K562 (cell line): ENCODE measurements around the gene UBE2B. TPM values are rescaled to one million over a fixed set of nuclear protein-coding genes. Genes with fewer than 3 reads are reported as not detected.

Experiments used
- FOXA1 ChIP-seq: fragments of 450-650 bp; IDR thresholded peaks from 2 replicates; pipeline ENCODE4 v1.6.1; 2016; ENCODE audit warnings: mild to moderate bottlenecking, borderline replicate concordance
- GTF2F1 ChIP-seq: IDR thresholded peaks from 2 replicates; pipeline ENCODE4 v1.6.1; 2011; ENCODE audit warnings: low read depth, low read length, improper control_type of control experiment
- HMGN3 ChIP-seq: IDR thresholded peaks from 2 replicates; pipeline ENCODE4 v1.6.1; 2011; ENCODE audit warnings: borderline replicate concordance, low read depth, mild to moderate bottlenecking, mixed read lengths, low read length; ENCODE audit not compliant: insufficient read length; ENCODE audit errors: extremely low read depth
- HOXB6 ChIP-seq: fragments of 250-450 bp; sonication (Bioruptor Pico); IDR thresholded peaks from 2 replicates; pipeline ENCODE4 v1.5.1; 2022; ENCODE audit warnings: mild to moderate bottlenecking, borderline replicate concordance
- RNF219 ChIP-seq: fragments of 250-450 bp; sonication (Bioruptor Pico); IDR thresholded peaks from 2 replicates; pipeline ENCODE4 v1.5.0; 2022; ENCODE audit warnings: mild to moderate bottlenecking
- SIN3A ChIP-seq, 2 experiments: fragments of 150-350 bp in 1 of 2; IDR thresholded peaks; 2 replicates each; pipeline ENCODE4 v1.6.1; 2011 to 2016; ENCODE audit warnings: borderline replicate concordance in 2 of 2, low read depth in 2 of 2, low read length in 2 of 2, mild to moderate bottlenecking in 2 of 2, moderate library complexity in 2 of 2; ENCODE audit not compliant: control insufficient read depth in 1 of 2
- TEAD4 ChIP-seq, 2 experiments: sonication (generic) in 1 of 2; formaldehyde crosslinking in 1 of 2; IDR thresholded peaks; 2 replicates each; pipeline versions ENCODE4 v1.6.1 to v1.8.0; 2012 to 2022; ENCODE audit warnings: borderline replicate concordance in 1 of 2, inconsistent platforms in 1 of 2, low read length in 1 of 2, mild to moderate bottlenecking in 1 of 2, missing genetic modification reagents in 1 of 2
- USF1 ChIP-seq: sonication (generic); formaldehyde crosslinking; IDR thresholded peaks from 2 replicates; pipeline ENCODE4 v1.9.0; 2022; ENCODE audit warnings: mild to moderate bottlenecking, missing genetic modification reagents
- ZBTB17 ChIP-seq: fragments of 450-650 bp; formaldehyde crosslinking; IDR thresholded peaks from 2 replicates; pipeline ENCODE4 v1.4.0; 2020; ENCODE audit warnings: mild to moderate bottlenecking
- ZNF695 ChIP-seq: fragments of 450-650 bp; formaldehyde crosslinking; IDR thresholded peaks from 2 replicates; pipeline ENCODE4 v1.4.0; 2020; ENCODE audit warnings: mild to moderate bottlenecking, moderate library complexity
- polyA plus RNA-seq, 8 experiments: library from polyadenylated mRNA; depleted of rRNA in 4 of 8; stranded (reverse) in 5 of 8; unstranded in 3 of 8; fragments of >200 nt; fragmentation: Nextera tagmentation in 2 of 8; fragmentation: Illumina TruSeq in 1 of 8; extraction: Ambion mirVana in 2 of 8; extraction: Trizol in 1 of 8; gene quantifications; 2 replicates each; pipeline versions ENCODE4 v1.2.1 to v1.2.3, GENCODE V29; 2011 to 2014; ENCODE audit warnings: inconsistent platforms in 1 of 8, missing spikeins in 1 of 8
- total RNA-seq, 7 experiments: library from RNA; depleted of rRNA in 6 of 7; stranded (reverse); fragments of >200 nt in 6 of 7; fragmentation: Illumina TruSeq in 2 of 7; extraction: Trizol in 2 of 7; gene quantifications; 2 replicates each; pipeline versions ENCODE4 v1.2.1 to v1.2.3, GENCODE V29; 2011 to 2021; ENCODE audit warnings: low replicate concordance in 1 of 7
- TF ChIP-seq, protein P1 (sequence below), 2 experiments: fragments of 450-650 bp in 1 of 2; sonication (generic) in 1 of 2; formaldehyde crosslinking in 1 of 2; IDR thresholded peaks; 2 replicates each; pipeline versions ENCODE4 v1.7.1 to v1.9.0; 2016 to 2022; ENCODE audit warnings: inconsistent platforms in 1 of 2, mild to moderate bottlenecking in 1 of 2, missing genetic modification reagents in 1 of 2

The UBE2B gene
- total and polyA plus RNA-seq, 9 of the 15 experiments (the other 6 are each of a cell fraction or from before 2014, with no cell fraction given) = 13.1 to 198 (median 75.5) TPM

DNA sequence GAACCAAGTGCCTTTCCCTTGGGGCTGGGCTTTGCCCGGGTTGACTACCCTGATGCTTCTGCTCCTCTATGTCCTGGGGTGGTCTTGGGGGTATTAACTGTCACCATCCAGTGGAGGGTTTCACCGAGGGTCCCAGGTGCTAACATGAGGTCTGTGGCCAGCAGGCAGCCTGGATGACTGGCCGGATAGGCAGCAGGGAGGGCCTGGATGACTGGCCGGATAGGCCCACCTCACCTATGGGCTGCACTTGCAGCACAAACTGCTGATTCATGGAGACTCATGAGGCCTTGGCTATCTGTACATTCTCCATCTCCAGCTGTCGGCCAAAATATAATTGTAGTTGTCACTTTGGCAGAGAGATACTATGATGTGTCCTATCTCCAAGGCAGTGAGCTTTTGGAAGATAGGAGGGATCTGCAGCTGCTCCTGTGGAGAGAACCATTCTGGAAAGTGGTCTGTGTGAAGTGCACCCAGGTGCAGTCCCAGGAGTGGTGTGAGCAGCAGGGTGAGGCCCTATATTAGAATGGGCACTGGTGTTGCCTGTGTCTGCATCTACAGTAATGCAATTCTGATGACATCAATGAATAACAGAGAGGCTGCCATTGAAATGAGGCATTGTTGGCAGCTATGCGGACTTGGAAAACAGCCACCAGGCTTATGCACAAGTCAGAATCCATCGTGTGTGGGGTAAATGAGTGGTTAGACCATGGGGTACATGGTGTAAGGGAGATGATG lies 66.6 kb downstream of the UBE2B start (continued):
- TF ChIP-seq SIN3A (IDR thresholded peaks at IDR 0.05; ENCODE audit: borderline replicate concordance in 2 of 2, control insufficient read depth in 1 of 2, low read depth in 2 of 2, low read length in 2 of 2) (0 out of 4 replicates have a peak, but pooled peaks of 1 of the 2 experiments have one; percentile 42), ZNF695 (CRISPR knock-in tag) (peak; percentile 56; the same call in 1 of the 2 replicates), ZBTB17 (CRISPR knock-in tag) (0 out of 2 replicates have a peak, but pooled peaks have one; percentile 44), FOXA1 (no peak), RNF219 (no peak), HMGN3 (no peak), GTF2F1 (no peak), HOXB6 (no peak), TEAD4 (IDR thresholded peaks at IDR 0.05; ENCODE audit: low read length) (peak; percentile 96), TEAD4 (CRISPR knock-in tag; IDR thresholded peaks at IDR 0.05; ENCODE audit: borderline replicate concordance) (no peak), USF1 (CRISPR knock-in tag) (no peak)
- TF ChIP-seq, protein P1, sequence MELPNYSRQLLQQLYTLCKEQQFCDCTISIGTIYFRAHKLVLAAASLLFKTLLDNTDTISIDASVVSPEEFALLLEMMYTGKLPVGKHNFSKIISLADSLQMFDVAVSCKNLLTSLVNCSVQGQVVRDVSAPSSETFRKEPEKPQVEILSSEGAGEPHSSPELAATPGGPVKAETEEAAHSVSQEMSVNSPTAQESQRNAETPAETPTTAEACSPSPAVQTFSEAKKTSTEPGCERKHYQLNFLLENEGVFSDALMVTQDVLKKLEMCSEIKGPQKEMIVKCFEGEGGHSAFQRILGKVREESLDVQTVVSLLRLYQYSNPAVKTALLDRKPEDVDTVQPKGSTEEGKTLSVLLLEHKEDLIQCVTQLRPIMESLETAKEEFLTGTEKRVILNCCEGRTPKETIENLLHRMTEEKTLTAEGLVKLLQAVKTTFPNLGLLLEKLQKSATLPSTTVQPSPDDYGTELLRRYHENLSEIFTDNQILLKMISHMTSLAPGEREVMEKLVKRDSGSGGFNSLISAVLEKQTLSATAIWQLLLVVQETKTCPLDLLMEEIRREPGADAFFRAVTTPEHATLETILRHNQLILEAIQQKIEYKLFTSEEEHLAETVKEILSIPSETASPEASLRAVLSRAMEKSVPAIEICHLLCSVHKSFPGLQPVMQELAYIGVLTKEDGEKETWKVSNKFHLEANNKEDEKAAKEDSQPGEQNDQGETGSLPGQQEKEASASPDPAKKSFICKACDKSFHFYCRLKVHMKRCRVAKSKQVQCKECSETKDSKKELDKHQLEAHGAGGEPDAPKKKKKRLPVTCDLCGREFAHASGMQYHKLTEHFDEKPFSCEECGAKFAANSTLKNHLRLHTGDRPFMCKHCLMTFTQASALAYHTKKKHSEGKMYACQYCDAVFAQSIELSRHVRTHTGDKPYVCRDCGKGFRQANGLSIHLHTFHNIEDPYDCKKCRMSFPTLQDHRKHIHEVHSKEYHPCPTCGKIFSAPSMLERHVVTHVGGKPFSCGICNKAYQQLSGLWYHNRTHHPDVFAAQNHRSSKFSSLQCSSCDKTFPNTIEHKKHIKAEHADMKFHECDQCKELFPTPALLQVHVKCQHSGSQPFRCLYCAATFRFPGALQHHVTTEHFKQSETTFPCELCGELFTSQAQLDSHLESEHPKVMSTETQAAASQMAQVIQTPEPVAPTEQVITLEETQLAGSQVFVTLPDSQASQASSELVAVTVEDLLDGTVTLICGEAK (IDR thresholded peaks at IDR 0.05) = no peak
- TF ChIP-seq, protein P1 (CRISPR knock-in tag; IDR thresholded peaks at IDR 0.05) = no peak
